ENCODE data around the gene EME1.
"Not testable (repeated sequence)": the region's sequence is repeated elsewhere in the genome, so short reads cannot be mapped to it uniquely, and the experiment has no call there.

The EME1 gene

GRCh38 chr17:50393700-50394099 lies 20.7 kb downstream of the EME1 start:
- DNase-seq (ENCODE audit: low read depth, low spot score): no peak

- no peak for DNase-seq (ENCODE audit: low read depth, low spot score)
These were observed 21.7 kb downstream of the EME1 start for GRCh38 chr17:50394711-50395110.

GRCh38 chr17:50396261-50397110 lies 23.5 kb downstream of the EME1 start:
- DNase-seq (ENCODE audit: low read depth, low spot score): no peak

- DNase-seq (ENCODE audit: low read depth, low spot score): no peak
These were observed 24.3 kb downstream of the EME1 start, which contains the start of gene LRRC59 for GRCh38 chr17:50397111-50397918. TSS of gene LRRC59 (minus strand) at chr17:50397523. CDS start at chr17:50397317, 206 bp downstream.

- DNase-seq (ENCODE audit: low read depth, low spot score): no peak
These were observed 24.9 kb downstream of the EME1 start for GRCh38 chr17:50397919-50398285.

GRCh38 chr17:50398672-50399071 lies 25.6 kb downstream of the EME1 start:
- DNase-seq (ENCODE audit: low read depth, low spot score): not testable (repeated sequence)

GRCh38 chr17:50399591-50399990 lies 26.6 kb downstream of the EME1 start:
- not testable (repeated sequence) for DNase-seq (ENCODE audit: low read depth, low spot score)

GRCh38 chr17:50405351-50405750 lies 32.3 kb downstream of the EME1 start:
- DNase-seq (ENCODE audit: low read depth, low spot score): not testable (repeated sequence)

GRCh38 chr17:50406578-50406977 lies 33.5 kb downstream of the EME1 start:
- no peak for DNase-seq (ENCODE audit: low read depth, low spot score)

GRCh38 chr17:50407921-50408320 lies 34.9 kb downstream of the EME1 start:
- no peak for DNase-seq (ENCODE audit: low read depth, low spot score)

GRCh38 chr17:50412188-50412732 lies 39.2 kb downstream of the EME1 start:
- DNase-seq (ENCODE audit: low read depth, low spot score): no peak

GRCh38 chr17:50414808-50415207 lies 41.8 kb downstream of the EME1 start:
- DNase-seq (ENCODE audit: low read depth, low spot score): no peak

GRCh38 chr17:50419577-50419976 lies 46.5 kb downstream of the EME1 start:
- DNase-seq (ENCODE audit: low read depth, low spot score): not testable (repeated sequence)

- no peak for DNase-seq (ENCODE audit: low read depth, low spot score)
These were observed 47.5 kb downstream of the EME1 start for GRCh38 chr17:50420419-50421112.

- DNase-seq (ENCODE audit: low read depth, low spot score): no peak
These were observed 48.5 kb downstream of the EME1 start for GRCh38 chr17:50421308-50422051.

- no peak for DNase-seq (ENCODE audit: low read depth, low spot score)
These were observed 49.7 kb downstream of the EME1 start for GRCh38 chr17:50422738-50423137.

- no peak for DNase-seq (ENCODE audit: low read depth, low spot score)
These were observed 50.6 kb downstream of the EME1 start for GRCh38 chr17:50423553-50424159.

GRCh38 chr17:50424246-50424995 lies 51.4 kb downstream of the EME1 start:
- no peak for DNase-seq (ENCODE audit: low read depth, low spot score)

- DNase-seq (ENCODE audit: low read depth, low spot score): no peak
These were observed 52.1 kb downstream of the EME1 start for GRCh38 chr17:50424996-50425681.

Data from iPS DF 19.7 (cell line).